ENCODE results near the gene MORN1.

- TF ChIP-seq CTCF (IDR thresholded peaks at IDR 0.05) (no peak), POLR2A (IDR thresholded peaks at IDR 0.05) (no peak), EP300 (IDR thresholded peaks at IDR 0.05; ENCODE audit: low read depth) (no peak)
These were observed 31.2 kb upstream of the MORN1 start for GRCh38 chr1:2422523-2422922.
